Measurements from ENCODE around the gene CRYBG1. TPM values are rescaled to one million over a fixed set of nuclear protein-coding genes. Genes with fewer than 3 reads are reported as not detected.
A peak's percentile ranks its signal among the peaks of the same experiment; 100 is the strongest.
"Not testable (repeated sequence)": the region's sequence is repeated elsewhere in the genome, so short reads cannot be mapped to it uniquely, and the experiment has no call there.

The CRYBG1 gene
- total RNA-seq, 1 donor from 2014 or later, result 18.2 TPM

DNA sequence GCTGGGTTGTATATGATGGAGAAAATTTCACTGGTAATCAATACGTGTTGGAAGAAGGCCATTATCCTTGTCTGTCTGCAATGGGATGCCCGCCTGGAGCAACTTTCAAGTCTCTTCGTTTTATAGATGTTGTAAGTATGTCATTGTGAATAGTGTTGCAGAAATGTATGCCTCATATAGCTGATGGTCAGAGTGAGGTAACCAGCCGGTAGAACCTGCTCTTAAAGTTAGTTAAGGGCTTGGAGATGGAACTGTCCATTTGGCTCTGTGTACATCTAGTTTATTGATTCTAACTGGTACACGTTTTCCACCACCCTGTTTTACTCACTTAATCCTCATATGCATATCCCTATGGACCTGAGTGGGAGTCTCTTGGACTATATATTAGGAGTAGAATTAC, 195.2 kb downstream of the CRYBG1 start:
- no peak for DNase-seq (ENCODE audit: low spot score)

DNA sequence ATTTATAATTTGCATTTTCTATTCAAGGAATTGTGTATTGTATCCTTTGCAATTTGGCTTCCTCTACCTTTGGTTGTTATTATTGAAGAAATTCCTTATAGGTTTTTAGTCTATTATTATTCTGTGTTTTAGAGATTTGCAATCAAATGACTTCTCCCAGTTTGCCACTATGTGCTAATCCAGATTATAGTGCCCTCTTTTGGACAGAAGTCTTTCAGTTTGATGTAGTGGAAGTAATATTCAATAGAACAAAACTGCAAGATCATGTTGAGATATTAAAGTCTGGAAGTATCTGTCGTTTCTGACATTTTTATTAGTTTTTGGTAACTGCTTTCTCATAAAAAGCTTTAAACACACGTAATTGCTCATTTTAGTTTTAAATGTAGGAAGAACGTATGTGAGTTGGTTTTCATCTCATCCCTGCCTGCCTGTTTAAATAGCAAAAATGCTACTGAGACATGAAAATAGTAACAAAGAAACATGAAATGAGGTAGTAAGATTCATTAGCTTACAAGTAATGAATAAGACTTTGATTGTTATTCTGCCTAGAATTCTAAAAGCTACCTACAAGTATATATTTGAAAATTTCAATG, 195.9 kb downstream of the CRYBG1 start:
- DNase-seq (ENCODE audit: low spot score), result no peak

DNA sequence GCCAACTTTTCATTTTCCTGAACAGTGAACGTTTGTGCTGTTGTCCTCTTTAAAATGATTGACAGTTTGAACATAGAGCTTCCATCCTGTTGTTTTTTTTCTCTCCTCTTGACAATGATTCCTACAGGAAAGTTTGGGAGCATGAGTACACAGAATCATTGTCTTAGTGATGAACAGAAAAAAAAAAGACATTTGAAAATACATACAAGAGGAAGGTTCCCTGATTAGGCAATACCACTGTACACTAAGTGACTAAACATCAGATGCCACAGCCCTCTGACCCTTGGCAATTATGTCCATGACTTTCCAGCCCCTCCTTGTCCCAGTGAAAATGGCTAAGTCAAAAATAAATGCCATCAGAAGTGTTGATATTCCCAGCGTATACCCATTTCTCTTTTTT, 197.3 kb downstream of the CRYBG1 start:
- no peak for DNase-seq (ENCODE audit: low spot score)

DNA sequence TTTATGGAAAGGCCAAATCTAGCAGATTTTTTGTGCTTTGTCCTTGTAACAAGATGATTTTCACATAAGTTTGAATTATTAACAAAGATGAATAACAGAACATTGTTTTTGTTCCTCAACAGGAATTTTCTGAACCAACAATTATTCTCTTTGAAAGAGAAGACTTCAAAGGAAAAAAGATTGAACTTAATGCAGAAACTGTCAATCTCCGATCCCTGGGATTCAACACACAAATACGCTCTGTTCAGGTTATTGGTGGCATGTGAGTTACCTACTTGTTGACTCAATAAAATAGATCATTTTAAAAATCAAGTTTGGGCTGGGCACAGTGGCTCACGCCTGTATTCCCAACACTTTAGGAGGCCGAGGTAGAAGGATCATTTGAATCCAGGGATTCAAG, 197.8 kb downstream of the CRYBG1 start:
- DNase-seq (ENCODE audit: low spot score), result no peak

DNA sequence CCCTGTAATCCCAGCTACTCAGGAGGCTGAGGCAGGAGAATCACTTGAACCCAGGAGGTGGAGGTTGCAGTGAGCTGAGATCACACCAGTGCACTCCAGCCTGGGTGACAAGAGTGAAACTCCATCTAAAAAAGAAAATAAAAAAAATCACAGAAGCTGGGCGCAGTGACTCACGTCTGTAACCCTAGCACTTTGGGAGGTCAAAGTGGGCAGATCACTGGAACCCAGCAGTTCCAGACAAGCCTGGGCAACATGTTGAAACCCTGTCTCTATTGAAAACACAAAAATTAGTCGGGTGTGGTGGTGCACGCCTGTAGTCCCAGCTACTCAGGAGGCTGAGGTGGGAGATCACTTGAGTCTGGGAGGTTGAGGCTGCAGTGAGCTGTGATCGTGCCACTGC, 199.1 kb downstream of the CRYBG1 start:
- DNase-seq (ENCODE audit: low spot score), result not testable (repeated sequence)

DNA sequence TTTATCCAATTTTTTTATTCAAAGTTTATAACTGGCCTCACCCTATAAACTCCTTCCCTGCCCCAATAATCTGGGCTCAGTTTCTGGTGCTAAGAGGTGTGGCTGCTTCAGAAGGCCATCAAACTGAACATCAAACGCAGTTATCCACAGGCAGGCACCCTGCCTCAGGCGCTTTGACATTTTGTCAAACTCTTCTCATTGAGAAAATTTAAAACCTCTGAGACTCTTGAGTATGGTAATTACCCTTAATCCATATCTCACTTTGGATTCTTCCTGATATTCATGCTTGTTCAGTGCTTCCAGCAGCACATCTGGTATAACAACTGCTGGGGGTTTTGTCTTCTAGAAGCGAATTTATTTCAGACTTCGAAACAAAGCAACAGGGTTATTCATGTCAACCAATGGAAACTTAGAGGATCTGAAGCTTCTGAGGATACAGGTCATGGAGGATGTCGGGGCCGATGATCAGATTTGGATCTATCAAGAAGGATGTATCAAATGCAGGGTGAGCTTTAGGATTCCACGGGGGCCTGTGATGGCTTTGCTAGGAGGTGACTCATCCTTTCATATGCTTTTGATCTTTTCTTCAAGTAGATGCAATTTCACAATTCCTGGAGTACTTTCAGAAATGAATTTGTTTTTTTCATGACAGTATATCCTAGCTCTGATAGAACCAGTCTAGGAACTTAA, 200.6 kb downstream of the CRYBG1 start:
- no peak for DNase-seq (ENCODE audit: low spot score)

GRCh38 chr6:106561686-106562405, 201.3 kb downstream of the CRYBG1 start:
- no peak for DNase-seq (ENCODE audit: low spot score)

DNA sequence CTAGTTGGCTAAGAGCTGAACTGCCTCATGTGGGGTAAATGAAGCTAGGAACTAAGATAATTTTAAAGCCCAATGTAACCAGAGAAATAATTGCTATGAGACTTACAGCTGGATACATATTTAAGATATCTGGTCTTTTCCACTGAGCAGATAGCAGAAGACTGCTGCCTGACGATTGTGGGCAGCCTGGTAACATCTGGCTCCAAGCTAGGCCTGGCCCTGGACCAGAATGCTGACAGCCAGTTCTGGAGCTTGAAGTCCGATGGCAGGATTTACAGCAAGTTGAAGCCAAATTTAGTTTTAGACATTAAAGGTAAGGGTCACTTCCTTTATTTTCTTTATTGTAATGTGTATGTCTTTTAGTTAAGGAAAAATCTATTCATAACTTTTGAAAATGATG, 203.1 kb downstream of the CRYBG1 start:
- no peak for DNase-seq (ENCODE audit: low spot score)

DNA sequence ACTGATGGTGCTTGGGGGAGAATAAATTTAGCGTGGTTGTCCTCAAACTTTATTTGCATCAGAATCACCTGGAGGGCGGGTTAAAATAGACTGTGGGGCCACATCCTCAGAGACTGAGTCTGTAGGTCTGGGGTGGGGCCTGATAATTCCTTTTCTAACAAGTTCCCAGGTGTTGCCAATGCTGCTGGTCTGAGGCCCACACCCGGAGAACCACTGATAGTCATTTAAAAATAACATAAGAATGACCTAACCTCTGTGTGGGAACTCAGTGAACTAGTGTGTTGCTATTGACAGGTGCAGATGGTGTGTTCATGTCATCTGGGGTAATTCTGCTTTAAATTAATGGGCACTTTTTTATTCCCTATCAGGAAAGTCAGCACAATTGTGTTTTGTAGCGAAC, 204.0 kb downstream of the CRYBG1 start:
- DNase-seq (ENCODE audit: low spot score), result no peak

GRCh38 chr6:106568530-106568929, 208.0 kb downstream of the CRYBG1 start:
- DNase-seq (ENCODE audit: low spot score), result no peak

DNA sequence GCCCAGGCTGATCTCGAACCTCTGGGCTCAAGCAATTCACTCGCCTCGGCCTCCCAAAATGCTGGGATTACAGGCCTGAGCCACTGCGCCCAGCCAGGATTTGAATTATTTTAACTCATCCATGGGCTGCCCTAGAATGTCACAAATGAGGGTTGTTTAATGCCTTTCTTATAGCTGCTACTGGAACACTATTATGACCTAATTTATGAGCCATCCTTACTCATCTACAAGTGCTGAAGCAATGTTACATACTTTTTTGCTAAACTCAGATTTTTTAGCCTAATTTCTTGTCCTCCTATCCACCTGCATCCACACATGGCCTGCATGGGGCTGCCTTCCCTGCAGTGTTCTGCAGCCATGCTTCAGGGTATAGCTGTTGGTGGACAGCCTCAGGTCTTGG, 208.9 kb downstream of the CRYBG1 start:
- no peak for DNase-seq (ENCODE audit: low spot score)

DNA sequence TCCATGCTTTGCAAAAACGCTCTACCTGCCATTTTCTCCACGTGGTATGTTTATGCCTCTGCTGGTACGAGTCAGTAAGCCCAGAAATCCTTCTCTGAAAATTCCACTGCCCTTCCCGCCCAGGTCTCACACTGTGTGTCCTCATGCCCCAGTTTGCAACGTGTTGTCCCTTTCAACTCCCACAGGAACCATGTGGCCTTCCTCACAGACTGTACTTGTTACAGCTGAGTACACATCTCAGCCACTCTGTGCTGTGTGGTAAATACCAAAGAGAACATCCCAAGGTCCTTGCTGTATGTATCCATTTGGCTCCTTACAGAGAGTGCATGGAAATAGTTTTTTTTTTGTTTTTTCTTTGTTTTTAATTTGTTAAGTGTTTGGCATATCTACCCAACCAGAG, 211.9 kb downstream of the CRYBG1 start:
- no peak for DNase-seq (ENCODE audit: low spot score)

DNA sequence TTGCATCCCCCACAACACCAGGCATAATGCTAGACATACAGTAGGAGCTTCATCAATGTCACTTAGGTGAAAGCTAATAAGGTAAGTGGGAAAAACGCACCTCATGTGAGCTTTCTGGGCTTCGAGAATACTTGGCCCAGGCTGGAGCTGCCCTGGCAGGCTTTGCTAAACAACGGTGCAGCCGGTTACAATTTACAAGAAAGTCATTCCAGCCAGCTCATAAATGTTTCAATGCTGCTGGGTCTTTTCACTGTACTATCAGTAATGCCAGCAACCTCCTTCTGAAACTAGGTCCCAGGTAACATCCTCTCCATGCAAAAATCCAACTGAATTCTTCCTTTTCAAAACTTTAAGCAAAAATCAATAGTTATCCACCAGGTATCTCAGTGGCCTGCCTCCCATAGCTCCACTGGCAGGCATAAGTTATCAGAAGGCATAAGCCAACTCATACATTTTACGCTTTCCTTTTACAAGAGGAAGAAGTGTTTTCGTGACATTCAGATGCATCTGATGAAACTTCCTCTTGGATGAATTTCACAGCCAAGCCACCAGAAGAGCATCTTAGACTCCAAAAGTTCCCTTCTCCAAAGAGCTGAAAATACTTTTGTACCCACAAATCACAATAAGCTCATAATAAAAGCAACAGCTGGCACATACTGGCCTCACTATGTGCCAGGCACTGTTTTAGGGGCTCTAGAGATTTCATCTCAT, 212.5 kb downstream of the CRYBG1 start:
- no peak for DNase-seq (ENCODE audit: low spot score)

- peak; percentile 13 for DNase-seq (ENCODE audit: low spot score)
These were observed 214.4 kb downstream of the CRYBG1 start for GRCh38 chr6:106574741-106575458.

DNA sequence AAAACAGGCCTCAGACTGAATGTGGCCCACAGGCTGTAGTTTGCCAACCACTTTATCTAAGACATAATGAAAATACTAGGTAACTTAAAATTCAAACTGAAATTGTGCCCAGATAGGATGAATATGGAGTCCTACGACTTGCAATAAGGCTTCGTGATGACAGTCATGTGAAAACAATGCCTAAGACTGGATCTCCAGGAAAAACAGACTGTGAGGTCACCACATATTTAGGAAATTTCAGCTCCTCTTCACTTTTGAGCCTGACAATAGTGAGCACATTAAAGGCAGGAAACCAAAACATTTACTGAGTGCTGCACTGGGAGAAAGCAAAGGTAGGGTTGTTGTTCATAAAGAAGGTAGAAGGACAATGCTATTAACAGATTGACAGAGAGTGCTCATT, 218.8 kb downstream of the CRYBG1 start:
- no peak for DNase-seq (ENCODE audit: low spot score)

DNA sequence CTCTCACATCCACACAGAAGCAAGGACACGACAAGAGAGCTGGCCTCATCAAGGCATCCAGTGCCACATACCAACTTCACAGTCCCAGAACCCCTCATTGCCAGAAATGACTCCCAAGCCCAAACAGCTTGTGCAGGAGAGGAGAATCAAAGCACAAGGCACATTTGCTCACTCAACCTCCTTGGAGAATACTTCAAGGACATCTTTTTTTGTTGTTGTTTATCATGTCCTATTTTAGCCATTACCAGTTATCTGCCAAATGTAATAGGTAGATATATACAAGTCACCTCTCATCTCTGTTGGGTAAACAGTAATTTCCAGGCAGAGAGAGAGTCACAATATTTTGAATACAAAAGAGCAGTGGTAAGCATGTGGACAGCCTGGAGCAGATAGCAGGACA, 221.0 kb downstream of the CRYBG1 start:
- no peak for DNase-seq (ENCODE audit: low spot score)

DNA sequence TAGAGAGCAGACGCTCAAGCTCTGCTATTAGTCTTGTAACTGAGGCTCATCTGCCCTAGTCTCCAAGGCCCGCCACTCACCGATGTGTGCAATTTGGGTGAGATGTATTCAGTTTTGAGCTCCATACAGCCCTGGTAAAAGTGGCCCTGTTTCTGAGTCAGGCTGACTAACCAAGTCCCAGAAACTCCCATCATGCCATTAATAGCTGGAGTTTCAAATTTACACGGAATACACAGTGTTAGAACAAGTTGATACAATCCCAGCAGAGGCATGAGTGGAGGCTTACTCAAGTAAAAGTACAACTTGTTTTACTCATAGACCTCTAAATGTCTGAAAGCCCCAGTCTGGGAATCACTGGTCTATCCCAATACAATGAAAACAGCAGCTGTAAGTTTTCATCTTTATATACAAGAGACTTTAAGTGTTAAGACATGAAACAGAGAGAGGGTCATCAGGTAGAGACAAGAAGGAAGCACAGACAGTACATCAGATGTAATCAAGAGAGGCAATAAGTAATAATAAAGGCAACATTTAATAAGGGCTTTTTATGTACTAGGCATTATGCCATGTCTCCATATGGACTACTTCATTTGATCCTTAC, 226.4 kb downstream of the CRYBG1 start:
- DNase-seq (ENCODE audit: low spot score), result no peak

- not testable (repeated sequence) for DNase-seq (ENCODE audit: low spot score)
These were observed 228.4 kb downstream of the CRYBG1 start for GRCh38 chr6:106588937-106589336.

DNA sequence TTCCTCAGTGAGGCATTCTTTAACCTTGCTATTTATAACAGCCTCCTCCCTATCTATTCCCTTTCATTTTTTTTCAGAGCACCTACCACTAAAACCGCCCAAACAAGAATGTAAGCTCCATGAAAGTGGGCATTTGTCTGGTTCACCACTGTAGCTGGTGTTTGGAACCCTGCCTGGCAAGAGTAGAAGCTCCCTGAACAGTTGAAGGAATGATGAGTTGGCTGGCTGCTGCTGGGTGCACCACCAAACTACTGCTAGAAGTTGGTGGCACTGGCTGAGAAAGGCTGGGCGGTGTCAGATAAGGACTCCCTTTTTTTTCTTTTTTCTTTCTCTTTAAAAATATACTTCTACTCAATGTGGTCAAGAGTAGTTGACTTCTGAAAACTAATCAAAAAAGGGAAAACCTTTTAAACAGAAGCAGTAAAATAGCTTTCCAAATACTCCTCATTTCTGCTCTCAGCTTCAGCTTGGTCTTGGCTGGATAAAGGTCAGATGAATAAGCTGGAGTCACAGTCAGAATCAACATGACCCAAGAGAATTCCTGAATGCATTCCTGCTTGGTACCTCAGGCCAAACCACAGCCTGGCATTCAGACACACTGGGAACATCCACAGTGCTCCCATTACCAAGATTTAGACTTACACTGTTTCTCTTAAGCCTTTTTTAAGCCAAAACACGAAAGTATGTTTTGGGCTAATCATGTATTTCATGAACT, 230.8 kb downstream of the CRYBG1 start:
- DNase-seq (ENCODE audit: low spot score), result no peak

- no peak for DNase-seq (ENCODE audit: low spot score)
These were observed 238.9 kb downstream of the CRYBG1 start for GRCh38 chr6:106599440-106599839.

- no peak for DNase-seq (ENCODE audit: low spot score)
These were observed 239.8 kb downstream of the CRYBG1 start for GRCh38 chr6:106600329-106600728.

Measured in mucosa of gallbladder (tissue), 1 donor.